HG03196 (cell line): Measurements from ENCODE around the gene SPTA1.

ENCODE experiments used
- ATAC-seq: cut with Tn5 transposase; IDR thresholded peaks from one replicate; pipeline ENCODE4 v1.9.1; 2021; ENCODE audit not compliant: unreplicated experiment

Gene SPTA1

DNA sequence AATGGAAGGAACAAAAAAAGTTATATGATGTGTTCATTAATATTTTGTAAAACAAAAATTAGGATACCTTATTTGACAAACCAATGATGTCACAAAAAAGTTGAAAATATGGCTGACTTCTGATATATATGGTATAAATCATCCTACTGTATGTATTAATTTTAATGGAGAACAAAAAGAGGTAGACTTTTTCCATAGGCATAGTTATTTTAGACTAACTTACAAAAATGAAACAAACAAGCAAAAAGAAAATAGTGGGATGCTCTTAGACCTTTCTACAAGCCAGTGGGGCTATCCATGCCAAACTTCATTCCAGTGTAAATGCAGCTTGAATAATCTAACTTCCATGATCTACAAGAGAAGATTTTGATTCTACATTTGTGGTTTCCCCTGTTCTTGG is 522 bp upstream of the SPTA1 start:
- ATAC-seq = no peak

DNA sequence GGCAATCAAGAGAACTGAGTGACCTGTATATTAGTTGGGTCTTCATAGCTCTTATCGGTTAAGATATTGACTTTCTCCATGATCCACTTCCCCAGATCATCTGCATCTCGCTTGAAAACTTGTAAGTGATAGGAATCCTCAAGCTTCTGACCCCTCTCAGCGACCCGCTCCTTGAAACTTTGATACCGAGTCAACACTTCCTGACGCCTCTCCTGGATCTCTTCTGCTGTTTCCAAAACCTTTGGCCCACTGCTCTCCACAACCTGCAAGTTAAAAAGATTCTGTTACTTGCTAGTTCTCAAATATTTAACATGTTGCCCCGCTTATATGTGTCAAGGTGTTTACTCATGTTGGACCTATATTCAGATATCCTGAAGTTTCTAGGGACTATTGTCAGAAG is 1.4 kb downstream of the SPTA1 start:
- no peak for ATAC-seq

DNA sequence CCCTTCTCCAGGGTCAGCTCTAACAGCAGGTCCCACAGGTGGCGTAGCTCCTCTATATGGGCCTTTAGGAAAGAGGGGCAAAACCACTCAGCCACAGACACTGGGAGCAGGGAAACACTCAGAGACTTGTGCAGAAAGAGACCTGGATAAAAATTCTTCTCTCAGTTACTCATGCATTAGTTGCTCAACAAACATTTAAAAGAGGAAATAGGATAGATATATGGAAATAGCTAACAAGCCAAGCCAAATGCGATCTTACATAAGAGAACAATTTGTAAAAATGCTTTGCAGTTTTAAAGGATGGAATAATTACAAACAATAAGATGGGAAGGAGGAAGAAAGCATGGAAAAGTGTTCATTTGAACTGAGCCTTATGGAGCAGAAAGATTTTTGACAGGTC is 4.9 kb downstream of the SPTA1 start:
- no peak for ATAC-seq

DNA sequence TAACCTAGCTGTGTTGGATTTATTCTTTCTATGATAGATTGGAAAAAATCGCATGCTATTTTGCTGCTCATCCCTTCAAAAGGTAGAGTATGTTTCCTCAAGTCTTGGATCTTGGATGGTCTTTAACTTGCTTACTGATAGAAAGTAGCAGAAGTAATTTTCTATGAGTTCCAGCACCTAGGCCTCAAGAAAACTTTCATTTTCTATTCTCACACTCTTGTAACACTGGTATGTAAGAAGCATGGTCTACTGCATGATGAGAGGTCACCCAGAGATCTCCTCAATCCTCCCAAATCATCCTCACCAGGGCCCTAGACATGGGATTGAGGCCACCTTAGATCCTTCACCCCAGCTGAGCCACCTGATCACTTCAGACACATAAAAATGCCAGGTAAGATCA is 7.2 kb downstream of the SPTA1 start:
- ATAC-seq = no peak

DNA sequence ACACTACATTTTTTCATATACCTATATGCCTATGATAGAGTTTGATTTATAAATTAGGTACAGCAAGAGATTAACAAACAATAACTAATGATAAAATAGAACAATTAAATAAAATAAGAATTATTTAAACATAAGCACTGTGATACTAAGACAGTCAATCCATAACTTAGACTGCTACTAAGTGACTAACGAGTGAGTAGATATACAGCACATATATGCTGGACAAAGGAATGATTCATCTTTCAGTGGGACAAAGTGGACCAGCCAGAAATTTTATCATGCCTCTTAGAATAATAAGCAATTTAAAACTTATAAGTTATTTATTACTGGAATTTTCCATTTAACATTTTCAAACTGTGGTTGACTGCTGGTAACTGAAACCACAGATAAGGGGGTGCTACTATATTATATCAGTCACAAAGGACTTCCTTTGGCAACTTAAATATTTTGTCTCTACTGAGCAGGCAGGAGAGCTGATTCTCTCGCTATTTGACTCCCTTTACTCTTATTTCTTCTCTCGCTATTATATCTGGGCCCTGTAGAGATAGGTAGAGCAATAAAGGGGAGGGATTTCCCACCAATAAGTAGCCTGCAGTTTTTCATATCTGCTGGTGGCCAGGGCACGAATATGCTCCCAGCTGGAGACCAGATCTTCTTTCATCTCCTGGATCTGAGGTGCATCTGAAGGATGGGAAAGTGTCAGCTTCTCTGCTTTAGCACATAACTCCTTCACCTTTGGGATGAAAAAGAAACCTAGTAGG is 10.8 kb downstream of the SPTA1 start:
- no peak for ATAC-seq

DNA sequence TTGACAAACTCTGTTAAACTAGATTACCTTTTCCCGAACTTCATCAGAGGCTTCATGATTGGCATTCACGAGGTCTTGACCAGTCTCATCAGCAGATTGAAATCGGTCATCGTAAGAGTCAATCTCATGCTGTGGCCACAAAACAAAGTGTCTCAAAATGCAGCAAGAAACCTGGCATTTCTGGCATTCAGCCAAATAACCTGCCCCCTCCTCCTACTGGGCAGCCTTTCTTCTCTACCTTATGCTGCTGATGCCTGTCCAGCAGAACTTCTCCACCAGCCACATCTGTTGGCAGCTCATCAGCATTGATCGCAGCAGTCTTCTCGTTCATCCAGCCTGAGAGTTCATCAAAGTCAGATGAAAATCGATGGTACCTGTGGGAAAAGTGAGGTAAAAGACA is 12.2 kb downstream of the SPTA1 start:
- ATAC-seq = no peak

DNA sequence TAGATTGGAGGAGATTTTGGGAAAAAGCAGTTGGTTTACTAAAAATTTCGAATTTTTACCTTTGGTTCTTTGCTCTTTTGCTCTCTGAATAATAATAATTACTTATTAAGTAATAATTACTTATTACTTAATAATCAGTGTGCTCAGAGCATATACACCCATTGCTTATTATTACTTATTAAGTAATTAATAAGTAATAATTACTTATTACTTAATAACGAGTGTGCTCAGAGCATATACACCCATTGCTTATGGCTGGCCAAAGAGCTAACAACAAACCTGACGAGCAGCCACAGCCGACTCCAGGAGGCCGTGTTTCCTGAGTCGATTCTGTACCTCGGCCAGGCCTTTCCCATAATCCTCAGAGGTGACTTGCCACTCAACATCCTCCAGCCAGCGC is 20.5 kb downstream of the SPTA1 start:
- no peak for ATAC-seq

DNA sequence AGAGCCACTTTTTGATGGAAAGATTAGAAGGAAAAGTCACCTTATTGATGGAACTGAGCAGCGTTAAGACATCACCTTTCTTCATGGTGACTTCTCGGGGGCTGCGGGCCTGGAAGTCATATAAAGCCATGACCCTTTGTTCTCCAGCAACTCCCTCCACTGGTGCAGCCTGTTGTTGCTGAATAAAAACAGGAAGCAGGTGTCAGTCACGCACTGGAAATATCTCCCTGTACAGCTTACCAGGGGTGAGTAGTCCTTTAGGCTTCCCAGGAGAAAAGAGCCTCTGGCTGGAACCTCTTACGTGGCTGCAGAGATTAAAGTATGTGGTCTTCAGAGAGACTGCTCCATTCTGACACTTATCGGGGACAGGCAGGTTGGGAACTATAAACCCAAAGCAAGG is 31.9 kb downstream of the SPTA1 start:
- ATAC-seq = no peak

DNA sequence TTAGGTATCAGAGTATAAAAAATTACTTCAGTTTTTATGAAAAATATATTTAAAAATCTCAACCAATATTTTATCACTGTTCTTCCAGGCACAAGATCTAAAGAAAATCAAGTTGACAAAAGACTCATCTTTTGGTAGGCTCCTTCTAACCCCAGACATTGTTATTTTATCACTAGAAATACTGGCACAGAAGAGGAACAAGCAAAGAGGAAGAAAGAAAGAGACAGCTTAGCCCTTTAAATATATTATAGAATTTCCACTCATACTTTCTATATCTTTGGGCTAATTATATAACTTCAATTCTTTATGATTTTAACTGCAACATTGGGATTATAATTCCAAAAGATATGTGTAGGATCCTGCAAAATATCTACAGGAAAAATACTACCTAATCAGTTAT is 32.4 kb downstream of the SPTA1 start:
- no peak for ATAC-seq

DNA sequence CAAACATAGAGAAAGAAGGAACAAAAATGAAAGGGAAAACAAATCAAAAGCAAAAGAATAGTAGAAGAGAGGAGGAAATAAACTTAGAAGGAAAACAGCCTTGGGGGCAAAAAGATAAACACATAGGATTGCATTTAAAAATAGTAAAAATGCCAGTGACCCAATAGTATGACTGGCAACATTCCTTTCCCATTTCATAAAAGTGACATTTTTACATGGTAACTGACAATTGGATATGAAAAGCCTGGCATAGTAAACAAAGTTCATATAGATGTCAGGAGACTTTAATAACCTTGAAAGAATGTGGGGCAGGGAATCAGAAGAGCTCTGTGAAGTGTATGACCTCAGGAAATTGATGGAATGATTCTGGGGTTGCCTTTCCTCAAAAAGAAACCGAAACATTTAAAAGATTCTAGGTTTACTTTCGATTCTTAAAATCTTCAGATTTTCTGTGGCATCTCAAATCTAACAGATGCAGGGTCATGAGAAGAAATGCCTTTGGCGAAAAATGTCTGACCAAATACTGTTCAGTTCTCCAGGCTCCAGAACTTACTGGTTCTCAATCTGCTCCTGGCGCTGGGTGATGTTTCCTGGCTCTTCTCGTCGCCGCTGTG is 33.7 kb downstream of the SPTA1 start:
- ATAC-seq = no peak

DNA sequence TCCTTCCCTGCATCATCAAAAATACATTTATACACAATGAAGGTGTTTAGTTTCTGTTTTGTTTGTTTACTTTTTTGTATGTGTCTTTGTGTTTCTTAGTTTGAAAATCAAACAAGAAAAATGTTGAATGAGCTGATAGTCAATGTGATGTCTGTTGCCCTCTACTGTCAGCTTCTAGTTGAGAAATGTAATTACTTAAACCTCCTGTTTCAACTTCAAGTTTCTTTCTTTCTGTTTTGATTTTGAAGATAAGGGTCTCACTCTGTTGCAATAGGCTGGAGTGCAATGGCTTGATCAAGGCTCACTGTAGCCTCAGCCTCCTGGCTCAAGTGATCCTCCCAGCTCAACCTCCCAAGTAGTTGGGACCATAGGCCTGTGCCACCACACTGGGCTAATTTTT is 37.5 kb downstream of the SPTA1 start:
- ATAC-seq = no peak

DNA sequence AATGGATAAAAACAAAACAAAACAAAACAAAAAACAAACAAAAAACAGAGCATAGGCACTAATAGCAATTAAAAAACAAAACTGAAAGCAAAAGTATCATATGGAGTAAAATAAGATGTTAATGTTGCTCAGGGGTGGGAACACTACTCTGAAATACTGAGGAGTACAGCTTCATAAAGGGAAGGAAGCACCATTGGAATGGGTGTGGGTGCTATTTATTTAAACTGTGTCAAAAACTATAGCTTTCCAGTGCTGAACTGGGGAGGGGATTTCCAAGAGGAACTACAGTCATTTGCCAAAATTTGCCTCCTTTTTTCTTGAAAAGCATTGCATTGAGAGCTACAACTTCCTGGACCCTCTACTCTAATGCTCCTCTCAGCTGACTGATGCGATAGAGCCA is 40.0 kb downstream of the SPTA1 start:
- no peak for ATAC-seq

DNA sequence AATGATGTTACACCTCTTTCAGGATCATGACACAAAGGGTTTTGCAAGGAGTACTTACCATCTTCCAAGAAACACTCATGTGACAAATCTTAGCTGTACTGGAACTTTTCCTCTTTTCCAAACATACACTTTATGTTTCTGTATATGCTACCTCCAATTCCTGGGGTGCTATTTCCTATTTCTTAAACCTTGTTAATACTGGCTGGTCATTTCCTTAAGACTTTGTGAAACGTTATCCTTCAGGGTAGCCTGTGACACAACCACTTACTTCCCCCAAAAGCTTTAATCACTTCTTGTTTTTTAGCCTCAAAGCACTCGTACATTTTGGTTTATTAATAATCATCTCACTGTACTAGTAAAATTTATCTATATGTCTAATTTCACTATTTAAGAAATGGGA is 42.1 kb downstream of the SPTA1 start:
- no peak for ATAC-seq

DNA sequence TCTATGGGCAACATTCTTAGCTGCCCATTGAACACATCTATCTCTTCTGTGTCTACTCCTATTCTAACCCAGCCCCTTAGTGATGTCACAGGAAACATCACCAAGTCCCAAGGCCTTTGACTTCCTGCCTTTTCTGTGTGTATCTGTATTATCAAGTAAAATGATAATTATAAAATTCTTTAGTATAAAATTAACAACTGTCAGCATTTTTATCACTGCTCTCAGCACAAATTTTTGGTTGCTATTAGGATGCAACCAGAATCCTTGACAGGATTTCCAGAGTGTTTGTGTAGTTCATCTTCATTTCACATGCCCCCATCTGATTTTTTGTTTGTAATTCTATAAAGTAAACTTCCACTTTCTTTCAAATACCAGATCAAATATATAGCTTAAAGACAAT is 47.6 kb downstream of the SPTA1 start:
- no peak for ATAC-seq

DNA sequence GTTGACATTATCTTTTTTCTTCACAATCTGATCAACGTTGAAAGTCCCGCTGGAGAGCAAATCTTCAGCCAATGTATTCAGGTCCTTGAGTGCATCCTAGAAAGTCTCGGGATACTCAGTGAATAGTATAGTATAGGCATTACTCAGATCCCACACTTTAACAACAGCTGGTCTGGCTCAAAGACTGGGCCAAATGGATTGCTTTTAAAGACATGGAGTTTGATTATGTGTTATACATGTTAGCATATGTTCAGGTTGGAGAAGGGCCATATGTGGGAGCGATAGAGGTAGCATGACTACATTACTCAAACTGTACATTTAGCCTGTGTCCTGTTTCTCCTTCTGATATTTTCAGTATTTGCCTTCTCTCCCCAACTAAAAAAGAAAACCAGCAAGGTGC is 48.4 kb downstream of the SPTA1 start:
- ATAC-seq = no peak

DNA sequence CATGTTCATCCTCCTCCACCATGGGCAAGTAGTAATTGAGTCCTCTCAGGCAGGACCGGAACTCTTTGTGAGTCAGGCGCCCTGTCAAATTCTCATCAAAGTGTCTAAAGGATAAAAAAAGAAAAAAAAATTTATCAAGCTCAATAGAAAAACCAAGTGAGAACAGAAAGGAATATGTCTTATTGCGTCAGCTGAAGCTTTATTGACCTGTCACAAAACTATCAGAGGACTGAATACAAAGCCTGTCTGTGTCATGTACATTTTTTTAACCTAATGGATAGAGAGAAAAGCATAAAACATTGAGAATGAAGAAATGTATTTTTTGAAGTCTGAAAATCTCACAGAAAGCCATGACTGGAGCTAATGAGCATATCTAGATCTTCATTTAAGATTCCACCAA is 72.8 kb downstream of the SPTA1 start:
- ATAC-seq = no peak

DNA sequence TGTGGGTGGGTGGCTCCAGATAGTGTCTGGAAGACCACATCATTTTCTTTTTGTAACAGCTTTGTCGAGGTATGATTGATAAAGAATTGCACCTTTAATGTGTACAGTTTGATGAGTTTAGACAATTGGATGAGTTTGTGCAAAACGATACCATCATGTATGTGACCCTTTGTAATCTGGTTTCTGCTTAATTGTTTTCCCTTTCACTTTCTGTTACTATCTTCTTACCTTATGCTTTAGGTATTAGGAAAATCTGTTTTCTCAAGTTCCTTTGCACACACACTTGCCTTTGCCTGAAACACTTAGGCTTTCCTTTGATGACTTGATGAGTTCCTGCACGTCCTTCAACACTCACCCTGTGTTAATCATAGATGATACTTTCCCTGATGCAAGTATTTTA is 74.6 kb downstream of the SPTA1 start:
- no peak for ATAC-seq

DNA sequence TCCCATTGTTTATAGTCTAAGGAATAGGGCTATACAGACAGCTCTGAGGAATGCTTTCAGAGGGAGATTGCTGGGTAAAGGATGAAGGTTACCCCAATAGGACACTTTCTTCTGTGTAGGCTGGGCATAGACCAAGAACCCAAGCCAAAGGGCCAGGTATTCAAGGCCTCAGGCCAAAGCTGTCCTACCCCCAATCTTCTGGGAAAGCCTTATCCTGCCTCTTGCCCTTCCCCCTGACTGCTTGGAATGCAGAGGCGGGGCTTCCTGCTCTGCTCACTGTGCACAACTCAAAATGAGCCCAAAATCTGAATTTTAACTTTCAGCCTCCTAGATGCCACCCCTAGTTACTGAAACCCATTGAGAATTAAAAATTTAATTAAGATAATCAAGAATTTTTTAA is 79.2 kb downstream of the SPTA1 start:
- ATAC-seq = no peak

DNA sequence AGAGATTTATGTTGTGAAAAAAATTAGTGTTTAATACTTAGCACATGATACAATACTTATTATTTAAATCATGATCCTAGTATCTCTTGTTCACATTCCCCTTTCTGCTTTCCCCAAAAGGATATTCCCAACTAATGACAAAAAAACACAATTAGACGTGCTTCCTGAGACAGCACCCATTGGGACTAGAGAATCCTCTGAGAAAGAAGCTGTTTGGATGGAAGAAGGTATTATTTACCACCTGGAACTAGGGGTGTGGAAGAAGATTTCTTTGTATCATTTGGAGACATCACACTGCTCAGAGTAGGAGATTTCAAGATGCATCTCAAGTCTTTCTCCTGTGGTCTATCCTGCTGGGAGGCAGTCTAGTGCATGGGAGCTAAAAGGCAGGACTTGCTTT is 81.5 kb downstream of the SPTA1 start, which contains the start of gene OR10Z1:
TSS of gene OR10Z1 (plus strand) at position 301 of the 400 bp plus-strand sequence. CDS start 1,171 bp downstream, outside the sequence.
- no peak for ATAC-seq

DNA sequence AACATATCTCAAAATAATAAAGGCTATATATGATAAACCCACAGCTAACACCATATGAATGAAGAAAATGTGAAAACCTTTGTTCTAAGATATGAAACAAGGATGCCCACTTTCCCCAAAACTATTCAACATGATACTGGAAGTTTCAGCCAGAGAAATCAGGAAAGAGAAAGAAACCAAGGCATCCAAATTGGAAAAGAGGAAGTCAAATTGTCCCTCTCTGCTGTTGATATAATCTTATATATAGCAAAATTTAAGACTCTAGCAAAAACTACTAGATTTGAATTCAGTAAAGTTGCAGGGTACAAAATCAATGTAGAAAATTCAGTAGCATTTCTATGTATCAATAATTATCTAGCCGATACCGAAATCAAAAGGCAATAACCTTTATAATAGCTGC is 85.8 kb downstream of the SPTA1 start:
- no peak for ATAC-seq

DNA sequence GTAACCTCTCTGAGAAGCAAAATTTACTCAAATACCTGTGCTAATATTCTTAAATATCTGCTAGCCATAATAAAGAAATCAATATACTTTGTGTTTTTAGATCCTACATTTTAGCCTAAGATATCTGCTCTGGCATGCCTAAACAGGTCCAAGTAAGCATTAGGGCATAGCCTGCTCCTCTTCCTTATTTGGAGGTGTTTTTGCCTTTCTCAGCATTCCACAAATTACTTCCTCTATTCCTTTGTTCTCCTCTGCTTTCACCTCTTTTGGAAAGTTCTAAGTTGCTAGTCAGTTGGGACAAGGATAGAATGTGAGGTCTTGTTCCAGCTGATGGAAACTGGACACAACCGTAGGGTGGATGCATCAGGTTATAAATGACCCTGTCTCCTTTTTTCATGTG is 99.6 kb downstream of the SPTA1 start:
- ATAC-seq = no peak

DNA sequence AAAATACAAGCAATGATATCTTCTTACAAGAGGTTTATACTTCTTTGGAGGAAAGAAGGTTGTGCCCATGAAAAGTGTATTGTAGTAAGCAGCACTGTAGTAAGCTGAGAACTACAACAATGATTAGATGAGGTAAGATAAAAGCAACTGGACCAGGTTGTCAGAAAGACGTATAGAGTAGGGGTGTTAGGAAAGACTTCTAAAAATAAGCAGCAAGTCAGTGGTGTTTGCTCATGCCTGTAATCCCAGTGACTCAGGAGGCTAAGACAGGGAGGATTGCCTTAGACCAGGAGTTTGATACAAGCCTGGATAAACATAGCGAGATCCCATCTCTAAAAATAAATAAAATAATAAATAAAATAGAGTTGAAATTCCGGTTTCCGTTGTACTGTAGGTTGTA is 102.6 kb downstream of the SPTA1 start:
- no peak for ATAC-seq

DNA sequence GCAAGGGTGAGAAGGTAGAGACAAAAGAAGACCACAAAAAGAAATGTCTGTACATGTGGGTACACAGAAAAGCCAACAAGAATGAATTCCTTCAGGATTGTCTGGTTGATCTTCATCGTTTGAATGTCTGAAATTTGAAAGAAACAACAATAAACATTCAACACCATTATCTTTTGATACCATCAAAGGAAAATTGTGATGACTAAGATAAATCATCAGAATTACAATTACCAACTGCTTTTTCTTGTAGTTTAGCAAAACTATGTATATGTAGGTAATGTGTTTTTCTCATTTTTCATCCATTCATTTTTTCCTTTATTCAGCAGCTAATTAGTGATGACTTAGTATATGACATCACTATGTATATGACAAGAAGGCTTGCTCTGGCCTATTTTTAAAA is 106.8 kb downstream of the SPTA1 start, which contains the start of gene OR10X1:
TSS of gene OR10X1 (minus strand) at position 167 of the 400 bp plus-strand sequence. CDS start at position 167, 0 bp downstream.
- ATAC-seq = no peak
